Inferior parietal cortex (tissue), 1 donor: ENCODE data around the gene ZEB1.
"Not testable (repeated sequence)": the region's sequence is repeated elsewhere in the genome, so short reads cannot be mapped to it uniquely, and the experiment has no call there.

Source experiments
- DNase-seq: peaks from one replicate; pipeline ENCODE4 v3.0.0-alpha.2; 2016; ENCODE audit errors: extremely low spot score

ZEB1 gene

DNA sequence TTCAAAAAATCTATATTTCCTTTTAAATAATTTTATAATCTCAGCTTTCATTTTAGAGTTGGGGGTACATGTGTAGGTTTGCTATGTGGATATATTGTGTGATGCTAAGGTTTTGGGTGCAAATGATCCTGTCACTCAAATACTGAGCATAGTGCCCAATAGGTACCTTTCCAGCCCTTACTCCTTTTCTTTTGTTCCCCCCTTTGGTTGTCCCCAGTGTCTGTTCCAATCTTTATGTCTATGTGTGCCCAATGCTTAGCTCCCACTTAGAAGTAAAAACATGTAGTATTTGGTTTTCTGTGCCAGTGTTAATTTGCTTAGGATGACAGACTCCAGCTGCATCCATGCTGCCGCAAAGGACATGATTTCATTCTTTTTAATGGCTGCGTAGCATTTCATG lies 103.6 kb downstream of the ZEB1 start:
- DNase-seq = no peak

GRCh38 chr10:31424473-31424872 lies 105.5 kb downstream of the ZEB1 start:
- DNase-seq = no peak

DNA sequence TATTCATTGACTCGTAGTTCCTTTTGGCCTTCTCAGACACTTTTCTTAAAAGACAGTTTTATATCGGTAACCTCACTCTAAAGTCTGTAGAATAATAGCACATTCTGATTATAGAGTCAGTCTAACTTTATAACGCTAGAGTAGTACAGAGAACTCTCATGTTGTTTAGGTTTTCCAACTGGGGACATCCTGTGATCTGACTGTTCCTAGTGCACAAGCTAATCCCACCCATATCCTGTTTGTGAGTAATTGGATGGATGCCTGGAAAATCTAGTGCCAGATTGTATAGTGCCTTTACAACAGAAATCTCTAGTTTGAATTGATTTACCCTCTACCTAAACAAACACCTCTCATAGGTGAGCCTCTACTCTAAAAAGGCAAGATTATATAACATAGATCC lies 107.4 kb downstream of the ZEB1 start:
- no peak for DNase-seq

- not testable (repeated sequence) for DNase-seq
These were observed 108.3 kb downstream of the ZEB1 start for GRCh38 chr10:31427334-31427733.

GRCh38 chr10:31428499-31428898 lies 109.5 kb downstream of the ZEB1 start:
- DNase-seq = not testable (repeated sequence)

DNA sequence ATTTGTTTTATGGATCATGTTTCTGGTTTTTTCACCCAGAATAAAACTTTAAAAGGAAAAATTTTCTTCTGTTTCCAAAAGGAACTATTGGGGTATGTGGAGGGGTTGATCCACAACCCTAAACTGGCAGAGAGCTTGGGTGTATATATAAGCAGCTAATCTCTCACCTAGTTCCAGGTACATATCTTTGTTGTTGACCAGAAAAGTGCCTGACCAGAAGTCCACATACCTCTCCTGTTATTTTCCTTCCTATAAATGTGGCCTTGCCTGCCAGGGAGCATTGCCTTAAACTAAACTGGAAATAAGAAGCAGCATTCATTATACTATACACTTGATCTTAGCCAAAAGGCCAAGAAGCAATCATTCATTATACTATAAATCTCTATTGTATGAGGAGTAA lies 112.0 kb downstream of the ZEB1 start:
- DNase-seq = no peak

DNA sequence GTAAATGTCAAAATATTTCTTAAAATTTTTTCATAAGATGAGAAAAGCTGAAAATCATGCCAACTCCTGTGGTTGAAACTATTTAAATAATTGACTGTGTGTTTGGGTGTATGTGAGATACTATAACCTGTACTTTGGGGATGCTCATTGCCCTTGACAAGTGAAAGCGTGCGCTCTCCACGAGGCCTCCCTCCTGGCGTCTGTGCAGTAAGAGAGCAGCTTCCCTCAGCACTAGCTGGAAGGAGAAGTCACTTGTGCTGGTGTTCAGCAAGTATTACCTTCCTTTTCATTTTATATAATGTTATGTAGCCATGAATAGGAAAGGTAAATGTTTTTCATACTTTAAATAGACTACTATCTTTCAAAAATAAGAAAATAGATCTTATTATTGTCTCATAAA lies 118.9 kb downstream of the ZEB1 start:
- DNase-seq = no peak

- DNase-seq = no peak
These were observed 132.8 kb downstream of the ZEB1 start for GRCh38 chr10:31451766-31452165.

DNA sequence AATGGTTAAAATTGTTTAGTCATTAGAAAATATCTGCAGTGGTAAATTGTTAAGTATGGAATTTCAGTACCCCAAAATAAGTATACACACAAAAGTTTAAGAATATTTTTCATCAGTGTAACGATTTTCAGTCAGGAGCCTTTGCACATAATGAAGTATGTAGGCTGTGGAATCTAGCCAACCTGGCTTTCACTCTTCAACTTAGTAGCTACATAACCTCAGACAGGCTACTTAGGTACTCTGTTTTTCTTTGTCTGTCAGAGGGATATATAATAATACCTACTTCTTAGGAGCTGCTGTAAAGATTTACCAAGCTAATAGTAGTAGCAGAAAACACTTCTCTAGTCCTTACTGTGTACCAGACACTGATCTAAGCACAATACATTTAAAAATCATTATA lies 137.5 kb downstream of the ZEB1 start:
- no peak for DNase-seq

GRCh38 chr10:31457858-31458257 lies 138.8 kb downstream of the ZEB1 start:
- DNase-seq = no peak

GRCh38 chr10:31458974-31459373 lies 140.0 kb downstream of the ZEB1 start:
- no peak for DNase-seq

GRCh38 chr10:31460242-31460641 lies 141.2 kb downstream of the ZEB1 start:
- DNase-seq = no peak

GRCh38 chr10:31464552-31464951 lies 145.5 kb downstream of the ZEB1 start:
- DNase-seq = no peak

DNA sequence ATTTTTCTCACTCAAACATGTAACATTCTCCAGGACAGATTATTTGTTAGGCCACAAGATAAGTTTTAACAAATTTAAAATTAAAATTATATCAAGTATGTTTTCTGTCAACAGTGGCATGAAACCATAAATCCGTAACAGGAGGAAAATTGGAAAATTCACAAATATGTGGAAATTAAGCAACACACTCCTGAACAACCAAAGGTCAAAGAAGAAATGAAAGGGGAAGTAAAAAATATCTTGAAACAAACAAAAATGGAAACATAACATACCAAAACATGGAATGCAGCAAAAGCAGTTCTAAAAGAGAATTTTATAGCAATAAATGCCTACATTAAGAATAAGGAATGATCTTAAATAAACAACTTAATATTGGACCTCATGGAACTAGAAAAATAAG lies 147.3 kb downstream of the ZEB1 start:
- no peak for DNase-seq

- DNase-seq = no peak
These were observed 148.9 kb downstream of the ZEB1 start for GRCh38 chr10:31467791-31468535.

DNA sequence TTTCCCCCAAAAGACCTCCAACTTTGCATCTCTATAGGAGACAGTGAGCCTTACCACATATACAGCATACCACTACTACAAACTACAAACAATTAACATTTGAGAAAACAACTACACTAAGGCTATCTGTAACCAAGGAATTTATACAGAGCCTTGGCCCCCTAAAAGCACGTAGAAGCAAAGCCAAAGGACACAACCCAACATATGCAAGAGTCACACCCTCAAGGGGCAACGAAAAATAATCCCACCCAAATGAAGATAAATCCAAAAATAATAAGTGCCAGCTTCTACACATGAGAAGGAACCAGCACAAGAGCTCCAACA lies 149.5 kb downstream of the ZEB1 start:
- no peak for DNase-seq

- no peak for DNase-seq
These were observed 156.5 kb downstream of the ZEB1 start for GRCh38 chr10:31475519-31475918.

DNA sequence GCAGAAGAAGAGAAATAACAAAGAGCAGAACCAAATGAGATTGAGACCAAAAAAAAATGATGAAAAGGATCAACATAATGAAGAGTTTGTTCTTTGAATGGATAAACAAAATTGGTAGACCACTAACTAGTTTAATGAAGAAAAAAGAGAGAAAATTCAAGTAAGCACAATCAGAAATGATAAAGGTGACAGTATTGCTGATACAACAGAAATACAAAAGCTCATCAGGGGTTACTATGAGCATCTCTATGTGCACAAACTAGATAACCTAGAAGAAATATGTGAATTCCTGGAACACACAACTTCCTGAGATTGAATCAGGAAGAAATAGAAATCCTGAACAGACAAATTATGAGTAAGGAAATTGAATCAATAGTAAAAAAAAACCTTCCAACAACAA lies 157.1 kb downstream of the ZEB1 start:
- no peak for DNase-seq

DNA sequence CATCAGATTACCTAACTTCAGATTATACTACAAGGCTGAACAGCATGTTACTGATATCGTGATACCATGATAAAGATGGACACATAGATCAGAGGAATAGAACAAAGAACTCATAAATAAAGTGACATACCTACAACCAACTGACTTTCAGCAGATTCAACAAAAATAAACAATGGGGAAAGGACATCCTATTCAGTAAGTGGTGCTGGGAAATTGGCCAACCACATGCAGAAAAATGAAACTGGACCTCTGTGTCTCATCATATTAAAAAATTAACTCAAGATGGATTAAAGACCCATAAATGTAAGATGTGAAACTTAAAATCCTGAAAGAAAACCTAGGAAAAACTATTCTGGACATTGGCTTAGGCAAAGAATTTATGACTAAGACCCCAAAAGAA lies 158.6 kb downstream of the ZEB1 start:
- no peak for DNase-seq

DNA sequence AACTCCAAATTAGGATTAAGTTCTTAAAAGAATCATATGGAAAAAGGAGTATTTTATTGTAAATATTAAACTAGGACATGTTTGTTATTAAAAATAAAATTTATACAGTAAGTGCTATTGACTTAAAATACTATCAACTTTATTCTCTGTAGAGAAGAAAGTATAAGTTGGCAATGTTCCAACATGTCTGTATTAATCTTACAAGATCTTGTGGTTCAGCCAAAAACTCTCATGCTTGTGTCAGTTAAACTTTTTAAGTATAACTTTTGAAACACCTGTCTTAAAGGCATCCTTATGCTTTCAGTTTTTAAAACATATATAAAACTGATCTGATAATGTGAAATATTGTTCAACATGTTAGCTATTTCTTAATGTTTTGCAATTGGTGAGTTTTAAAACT lies 160.7 kb downstream of the ZEB1 start:
- DNase-seq = no peak

GRCh38 chr10:31483546-31483945 lies 164.5 kb downstream of the ZEB1 start:
- DNase-seq = no peak

DNA sequence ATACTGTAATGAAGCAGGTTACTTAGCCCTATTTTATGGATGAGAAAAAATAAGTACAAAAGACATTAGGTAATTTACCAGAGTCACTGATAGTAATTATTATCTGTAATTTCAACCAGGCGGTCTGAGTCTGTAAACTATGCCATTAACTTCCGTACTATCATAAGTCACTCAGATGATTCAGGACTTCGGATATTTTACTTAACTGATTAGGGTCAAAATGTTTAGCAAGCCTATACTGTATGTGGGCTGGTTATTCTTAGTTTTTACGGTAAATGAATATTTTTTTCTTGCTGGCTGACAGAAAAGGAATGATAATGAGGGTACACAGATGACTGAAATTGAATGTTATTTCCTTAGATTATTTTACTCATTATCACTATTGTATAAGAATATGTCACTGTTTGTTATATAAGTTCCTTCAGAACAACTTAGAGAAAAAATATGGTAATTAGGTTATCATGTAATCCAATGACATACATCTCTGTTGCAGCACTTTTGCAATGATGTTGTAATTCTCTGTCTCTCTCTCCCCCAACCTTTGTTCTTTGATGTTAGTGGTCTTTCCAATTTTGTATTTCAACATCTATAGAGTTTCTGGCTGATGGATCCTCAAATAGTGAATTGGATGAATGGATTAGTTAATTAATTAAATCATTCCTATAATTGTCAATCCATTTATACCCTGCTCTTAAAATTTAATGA lies 165.6 kb downstream of the ZEB1 start:
- no peak for DNase-seq

- DNase-seq = peak; percentile 16
These were observed 172.0 kb downstream of the ZEB1 start for GRCh38 chr10:31490858-31491504.
